Stimulated activated CD4-positive, alpha-beta T cell treated with anti-CD3 and anti-CD28 coated beads, Interleukin-4, amount 100 ng/mL, for 1 hour (primary cell): ENCODE measurements around the gene CNIH2.

Source experiments
- DNase-seq: peaks from one replicate; pipeline ENCODE4 v3.0.0-alpha.2; 2020

CNIH2 gene

DNA sequence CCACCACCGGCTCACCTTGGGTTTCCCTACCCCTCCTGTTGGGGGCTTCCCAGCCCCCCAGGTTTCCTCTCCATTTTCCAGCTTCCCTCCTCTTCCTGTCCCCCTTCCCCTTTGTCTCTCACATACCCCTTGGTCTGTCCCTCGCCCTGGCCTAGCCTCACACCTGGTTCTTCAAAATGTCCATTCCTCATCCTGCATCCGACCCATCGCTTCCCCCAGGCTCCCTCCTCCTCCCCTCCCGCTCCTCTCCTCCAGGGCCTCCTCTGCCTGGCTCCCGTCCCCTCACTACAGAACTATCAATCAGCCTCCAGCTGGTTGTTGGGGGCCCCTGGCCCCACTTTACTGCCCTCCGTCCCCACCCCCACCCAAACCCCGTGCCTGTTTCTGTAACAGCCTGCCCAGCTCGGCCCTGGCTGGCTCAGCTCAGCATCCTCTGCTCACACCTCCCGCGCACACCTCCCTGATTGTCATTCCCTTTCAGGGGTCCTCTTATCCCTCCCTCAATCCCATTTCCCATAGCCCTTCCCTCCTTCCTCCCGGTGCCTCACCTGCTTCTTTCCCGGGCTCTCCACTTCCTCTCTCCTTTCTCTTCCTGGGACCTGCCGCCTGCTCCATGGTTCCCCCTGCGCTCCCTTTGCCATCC lies 1.2 kb downstream of the CNIH2 start:
- no peak for DNase-seq

DNA sequence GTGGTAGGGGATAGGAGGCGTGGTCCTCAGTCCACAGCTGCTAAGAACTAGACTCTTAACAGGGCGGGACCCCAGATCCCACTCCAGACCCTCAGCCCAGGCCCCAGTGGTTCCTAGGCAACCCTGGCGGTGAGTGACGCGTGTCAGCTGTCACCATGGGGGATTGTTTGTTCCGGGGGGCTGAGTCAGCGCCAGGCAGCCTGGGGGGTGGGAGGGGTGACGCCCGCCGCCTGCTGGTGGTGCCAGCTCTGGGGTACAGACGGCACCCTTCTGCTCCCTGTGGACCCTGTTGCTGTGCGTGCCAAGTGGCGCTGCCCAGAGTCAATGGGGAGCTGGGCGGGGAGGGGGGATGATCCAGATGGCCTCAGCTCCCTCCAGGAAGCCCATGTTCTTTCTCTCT lies 2.5 kb downstream of the CNIH2 start:
- DNase-seq: no peak

DNA sequence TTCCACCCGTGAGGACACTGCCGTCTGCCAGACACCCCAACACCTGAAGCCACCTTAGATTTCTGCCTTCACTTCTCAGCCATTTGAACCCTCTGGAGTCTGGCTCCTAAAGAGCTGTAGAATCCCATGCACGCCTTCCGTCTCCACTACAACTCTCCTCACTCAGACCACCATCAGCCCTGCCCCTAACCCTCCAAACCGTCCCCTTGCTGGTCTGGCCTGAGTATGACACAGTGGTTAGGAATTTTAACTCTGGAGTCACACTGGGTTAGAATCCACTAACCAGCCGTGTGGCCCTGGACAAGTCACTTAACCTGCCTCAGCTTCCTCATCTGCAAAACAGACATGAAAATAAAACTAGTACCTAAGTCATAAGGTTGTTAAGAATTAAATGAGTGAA lies 3.0 kb downstream of the CNIH2 start:
- DNase-seq: no peak

DNA sequence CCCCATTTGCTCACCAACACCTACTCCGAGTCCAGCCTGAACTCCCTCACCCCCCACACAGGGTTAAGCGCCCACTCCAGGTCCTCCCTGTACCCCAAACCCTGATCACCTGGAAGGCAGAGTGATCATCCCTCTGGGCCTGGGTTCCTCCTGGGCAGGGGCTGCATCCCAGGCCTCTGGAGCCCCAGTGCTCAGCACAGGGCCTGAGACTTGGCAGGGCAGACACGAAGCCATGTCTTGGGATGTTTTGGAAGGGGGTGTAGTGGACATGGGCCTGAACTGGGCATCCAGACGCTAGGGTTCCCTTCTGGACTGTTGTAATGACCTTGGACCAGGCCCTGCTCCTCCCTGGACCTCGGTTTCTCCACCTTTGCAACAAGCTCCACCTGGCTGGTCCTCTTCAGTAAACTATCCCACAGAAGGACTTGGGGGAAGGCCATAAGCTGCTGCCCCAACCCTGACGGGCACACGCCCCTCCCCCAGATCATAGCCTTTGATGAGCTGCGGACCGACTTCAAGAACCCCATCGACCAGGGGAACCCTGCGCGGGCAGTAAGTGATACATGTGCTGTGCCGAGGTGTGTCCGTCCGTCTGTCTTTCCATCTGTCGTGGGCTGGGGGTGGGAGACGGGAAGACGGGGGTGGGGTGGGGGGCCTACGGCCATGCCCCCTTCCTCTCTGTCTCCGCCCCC lies 3.9 kb downstream of the CNIH2 start:
- no peak for DNase-seq

DNA sequence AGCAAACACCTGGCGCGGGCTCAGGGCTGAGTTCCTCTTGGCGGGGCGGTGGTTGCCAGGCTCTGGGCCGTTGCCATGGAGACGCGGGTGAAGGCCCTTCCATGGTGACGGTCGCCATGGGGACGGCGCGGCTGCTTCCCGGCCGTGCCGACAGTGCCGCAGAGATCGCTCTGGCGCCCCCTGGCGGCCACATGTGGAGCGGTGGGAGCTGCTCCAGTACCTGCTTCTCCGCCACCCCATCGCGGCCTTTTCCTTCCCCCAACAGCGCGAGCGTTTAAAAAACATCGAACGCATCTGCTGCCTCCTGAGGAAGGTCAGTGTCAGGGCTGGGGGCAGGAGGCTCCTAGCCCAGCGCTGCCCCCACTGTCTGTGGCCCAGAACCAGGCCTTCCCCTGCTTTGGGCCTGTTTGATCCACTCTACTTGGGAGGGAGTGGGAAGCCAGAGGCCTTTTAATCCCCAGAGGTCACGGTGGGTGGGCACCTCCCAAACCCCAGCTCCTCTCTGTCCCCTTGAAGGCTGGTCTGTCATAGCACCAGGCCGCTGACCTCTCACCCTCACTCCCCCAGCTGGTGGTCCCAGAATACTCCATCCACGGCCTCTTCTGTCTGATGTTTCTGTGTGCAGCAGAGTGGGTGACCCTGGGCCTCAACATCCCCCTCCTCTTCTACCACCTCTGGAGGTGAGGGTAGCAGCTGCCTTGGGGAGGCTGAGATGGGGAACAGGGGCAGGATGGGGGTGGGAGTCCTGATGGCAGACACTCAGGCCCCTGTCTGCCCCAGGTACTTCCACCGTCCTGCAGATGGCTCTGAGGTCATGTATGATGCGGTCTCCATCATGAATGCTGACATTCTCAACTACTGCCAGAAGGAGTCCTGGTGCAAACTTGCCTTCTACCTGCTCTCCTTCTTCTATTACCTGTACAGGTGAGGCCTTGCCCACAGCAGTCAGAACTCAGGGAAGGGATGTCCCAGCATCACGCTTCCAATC lies 4.8 kb downstream of the CNIH2 start:
- peak; percentile 99 for DNase-seq

DNA sequence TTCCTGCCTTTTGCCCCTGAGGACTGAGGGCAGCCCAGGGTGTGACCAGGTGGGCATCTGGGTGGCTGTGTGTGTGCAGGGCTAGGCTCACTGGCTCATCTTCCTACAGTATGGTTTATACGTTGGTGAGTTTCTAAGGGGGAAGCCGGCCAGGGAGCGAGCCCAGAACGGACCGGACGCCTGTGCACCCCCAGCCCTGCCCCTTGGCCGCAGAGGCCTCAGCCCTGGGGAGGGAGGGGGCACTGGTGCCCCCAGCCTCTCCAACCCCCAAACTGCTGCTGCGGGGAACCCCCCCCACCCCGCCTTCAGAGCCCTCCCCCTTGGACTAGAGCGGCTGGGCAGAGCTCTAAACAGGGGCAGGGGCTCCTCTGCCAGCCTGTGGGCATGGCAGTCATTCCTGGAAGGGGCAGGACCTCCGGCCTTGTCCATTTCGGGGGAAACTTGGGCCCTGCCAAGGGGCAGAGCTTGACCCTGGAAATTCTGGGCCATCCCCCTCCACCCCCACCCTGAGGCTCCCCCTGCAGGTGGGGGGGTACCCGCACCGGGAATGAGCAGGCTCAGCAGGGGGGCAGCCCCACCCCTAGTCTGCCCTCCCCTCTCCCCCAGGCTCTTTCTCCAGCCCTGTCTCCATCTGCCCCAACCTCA lies 5.6 kb downstream of the CNIH2 start:
- no peak for DNase-seq

DNA sequence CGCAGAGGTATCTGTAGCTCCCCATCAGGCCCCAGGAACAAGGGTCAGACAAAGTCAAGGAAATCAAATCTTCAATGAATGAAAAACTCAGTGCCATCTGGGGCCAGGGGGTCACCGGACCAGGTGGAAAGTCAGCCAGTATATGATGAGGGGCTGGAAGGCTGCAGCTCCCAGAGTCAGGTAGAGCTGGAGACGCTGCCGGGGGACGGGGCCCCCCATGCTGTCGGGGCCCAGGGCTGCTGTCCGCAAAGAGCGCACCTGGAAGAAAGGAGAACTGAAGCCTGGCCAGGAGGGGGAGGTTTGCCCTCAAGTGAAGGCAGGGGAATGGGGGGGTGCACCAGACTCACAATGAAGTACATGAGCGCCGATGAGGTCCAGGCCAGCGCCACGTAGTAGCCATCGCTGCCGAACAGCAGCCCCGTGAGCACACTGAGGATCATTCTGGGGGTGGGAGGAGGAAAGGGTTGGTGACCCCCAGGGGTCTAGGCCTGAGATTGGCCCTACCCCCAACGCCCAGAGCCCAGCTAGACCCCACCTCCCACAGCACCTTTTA lies 6.6 kb downstream of the CNIH2 start:
- no peak for DNase-seq

DNA sequence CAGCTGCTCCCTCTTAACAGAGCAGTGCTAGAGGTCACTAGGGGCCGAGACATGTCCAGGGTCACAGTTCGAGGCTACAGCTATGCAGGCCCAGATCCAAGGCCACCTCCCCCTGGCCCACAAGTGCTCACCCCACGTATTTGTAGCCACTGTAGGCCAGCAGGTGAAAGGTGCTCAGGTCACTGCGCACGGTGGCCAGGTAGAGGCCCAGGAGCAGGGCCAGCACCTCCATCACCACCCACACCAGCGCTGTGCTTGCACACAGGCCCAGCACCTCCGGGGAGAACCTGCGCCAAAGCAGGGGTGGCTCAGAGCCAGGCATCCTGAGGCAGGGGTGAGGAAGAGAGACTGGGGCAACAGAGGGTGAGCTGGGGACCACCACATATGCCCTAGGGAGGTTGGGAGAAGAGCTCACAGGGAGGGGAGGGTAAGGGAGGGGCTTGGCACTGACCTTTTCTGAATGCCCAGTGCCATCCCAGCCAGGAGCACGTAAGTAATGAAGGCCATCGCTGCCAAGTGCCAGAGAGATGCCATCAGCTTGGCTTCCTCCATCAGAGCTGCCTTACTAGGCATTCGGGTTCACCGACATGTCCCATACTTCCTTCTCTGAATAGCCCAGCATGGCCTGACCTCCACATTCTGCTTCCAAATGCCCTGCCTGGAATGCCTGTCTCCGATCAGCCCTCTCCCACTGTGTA lies 7.4 kb downstream of the CNIH2 start:
- DNase-seq: no peak

DNA sequence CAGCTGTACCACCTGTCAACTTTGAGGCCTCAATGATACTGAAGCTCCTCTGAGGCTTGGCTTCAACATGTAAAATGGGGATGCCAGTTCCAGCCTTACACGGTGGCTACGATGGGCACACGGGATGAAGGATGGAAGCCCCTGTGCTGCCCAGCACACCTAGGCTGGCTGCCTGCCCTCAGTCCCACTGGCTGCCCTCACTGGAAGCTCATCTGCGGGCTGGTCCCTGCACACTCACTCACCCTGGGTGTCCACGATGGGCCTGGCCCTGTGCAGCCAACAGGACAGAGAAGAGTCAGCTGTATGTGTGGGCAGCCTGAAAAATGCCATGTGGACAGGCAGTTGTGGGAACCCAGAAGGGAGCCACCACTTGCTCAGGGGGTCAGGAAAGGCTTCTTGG lies 8.7 kb downstream of the CNIH2 start:
- no peak for DNase-seq

DNA sequence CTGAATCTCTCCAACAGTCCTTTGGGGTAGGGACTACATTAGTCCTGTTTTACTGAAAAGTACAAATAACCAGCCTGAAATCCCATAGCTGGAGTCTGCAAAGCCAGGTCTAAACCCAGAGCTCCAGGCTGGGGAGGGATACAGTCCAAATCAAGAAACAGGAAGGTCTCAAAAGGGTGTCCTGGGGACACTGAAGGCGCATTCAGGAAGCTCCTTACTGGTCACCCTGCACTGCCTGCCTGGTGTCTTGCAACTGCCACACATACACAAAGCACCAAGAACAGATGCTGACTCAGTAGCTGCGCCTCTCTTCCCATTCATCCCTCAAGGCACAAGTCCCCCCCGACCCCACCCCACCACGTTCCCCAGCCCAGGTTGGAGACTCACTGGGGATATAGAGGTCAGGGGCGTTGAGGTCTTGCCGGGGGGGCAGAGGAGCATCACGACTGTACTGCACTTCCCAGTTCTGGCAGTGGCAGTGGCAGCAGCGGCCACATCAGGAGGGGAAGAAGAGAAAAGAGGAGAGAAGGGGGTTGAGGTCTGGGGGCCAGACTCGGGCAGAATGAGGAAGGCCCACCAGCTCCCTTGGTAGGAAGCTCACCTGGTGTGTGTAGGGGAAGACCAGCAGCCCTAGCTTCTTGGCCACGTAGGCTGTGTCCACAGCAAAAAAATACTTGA lies 9.4 kb downstream of the CNIH2 start:
- DNase-seq: no peak

DNA sequence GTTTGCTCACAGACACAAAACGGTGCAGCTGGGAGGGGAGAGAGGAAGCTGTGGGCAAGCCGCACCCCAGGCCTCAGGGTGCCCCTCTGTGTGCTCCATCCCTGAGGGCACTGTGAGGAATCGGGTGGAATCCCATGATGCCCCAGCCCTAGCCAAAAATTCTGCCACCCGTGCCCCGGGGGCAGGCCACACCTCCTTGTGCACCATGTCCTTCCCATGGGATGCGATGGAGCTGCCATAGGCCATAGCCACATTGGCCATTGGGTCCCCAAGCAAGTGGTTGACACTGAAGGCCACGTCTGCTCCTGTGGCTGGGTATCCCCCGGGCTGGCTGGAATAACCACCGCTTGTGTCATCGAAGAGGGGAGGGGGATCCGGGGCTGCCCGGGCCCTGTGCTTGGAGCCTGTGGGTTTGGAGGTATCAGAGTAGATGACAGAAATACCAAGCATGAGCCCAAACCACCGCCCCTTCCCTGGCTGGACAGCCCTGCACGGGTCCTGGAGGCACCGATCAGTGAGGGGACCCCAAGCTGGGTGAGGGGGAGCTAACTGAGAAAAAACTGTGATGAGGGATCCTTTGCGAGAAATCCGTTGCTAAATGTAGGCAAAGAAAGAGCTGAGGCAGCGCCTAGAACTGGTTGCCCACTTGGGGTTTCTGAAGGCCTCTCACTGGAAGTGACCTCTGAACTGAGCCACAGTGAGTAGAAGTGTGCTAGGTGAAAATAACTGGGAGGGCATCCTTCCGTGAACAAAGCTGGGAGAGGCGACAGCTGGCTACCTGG lies 10.1 kb downstream of the CNIH2 start:
- no peak for DNase-seq

DNA sequence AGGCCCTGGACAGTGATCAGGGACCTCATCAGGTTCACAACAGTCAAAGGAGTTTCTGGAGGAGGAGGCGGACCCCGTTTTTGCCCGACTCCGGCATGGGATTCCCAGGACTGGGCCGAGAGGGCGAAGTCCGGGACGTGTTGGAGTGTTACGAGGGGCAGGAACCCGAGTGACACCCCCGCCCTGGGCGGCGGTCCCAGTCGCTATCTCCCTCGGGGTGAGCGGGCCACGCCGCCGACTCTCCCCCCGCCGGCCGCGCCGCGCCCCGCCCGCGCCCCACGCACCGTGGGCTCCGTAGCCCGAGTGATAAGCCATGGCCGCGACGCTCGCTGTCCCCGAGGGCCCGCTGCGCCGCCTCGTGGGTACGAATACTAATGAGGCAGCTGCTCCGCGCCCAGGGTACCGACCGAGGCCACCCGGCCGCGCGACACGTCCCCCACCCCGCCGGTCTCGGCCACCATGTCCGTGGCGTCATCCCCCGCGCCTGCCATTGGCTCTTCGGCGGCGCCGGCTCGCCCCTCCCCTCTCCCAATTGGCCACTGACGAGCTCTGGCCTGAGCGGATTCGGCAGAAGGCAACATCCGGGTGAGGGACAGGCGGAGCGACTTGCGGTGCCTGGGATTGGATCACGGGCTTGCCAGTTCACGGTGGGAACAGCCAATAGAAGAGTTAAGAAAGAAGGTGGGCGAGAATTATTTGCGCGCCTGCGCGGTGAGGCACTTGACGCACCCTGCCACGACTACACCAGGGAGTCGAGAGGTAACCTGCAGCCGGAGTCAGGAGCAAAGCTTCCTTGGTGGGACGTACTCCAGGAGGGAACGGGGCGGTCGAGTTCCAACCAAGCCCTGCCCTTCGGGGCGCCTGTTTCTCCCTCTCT lies 10.9 kb downstream of the CNIH2 start, which contains the start of gene YIF1A:
TSS of gene YIF1A (minus strand) at position 473 of the 877 bp plus-strand sequence. CDS start at position 315, 158 bp downstream.
- peak; percentile 97 for DNase-seq

DNA sequence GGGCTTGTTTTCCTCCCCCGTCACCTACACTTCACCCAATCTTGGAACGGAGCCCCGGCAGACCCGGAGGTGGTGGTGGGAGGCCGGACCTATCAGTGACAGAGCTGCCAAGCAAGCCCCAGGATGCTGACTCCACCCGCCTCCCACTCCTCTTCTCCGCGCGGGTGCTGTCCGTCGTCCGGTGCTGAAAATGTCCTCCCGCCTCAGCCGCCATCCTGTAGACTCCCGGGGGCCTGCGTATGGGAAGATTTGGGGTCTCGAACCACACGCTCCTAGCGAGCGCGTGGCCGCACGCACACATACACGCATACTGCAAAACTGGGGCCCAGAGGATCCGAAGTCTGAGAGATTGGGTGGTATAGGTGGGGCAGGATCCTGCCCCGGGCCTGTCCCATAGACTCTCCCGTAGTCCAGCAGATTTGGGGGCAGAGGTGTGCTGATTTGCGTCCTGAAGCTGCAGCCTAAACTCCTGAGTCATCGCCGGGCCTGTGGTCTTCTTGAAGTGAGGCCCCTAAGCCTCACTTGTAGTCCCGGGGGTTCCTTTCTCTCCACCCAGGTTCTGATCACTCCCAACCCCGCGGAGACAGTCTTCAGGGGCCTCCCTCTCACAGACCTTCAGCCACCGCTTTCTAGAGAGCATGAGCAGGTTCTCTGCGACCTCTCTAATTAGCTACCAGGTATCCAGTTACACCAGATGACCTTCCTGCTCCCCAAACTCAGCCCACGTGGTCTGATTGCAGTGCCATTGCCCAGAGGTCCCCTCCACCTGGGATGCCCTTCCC lies 11.8 kb downstream of the CNIH2 start:
- DNase-seq: peak; percentile 83

DNA sequence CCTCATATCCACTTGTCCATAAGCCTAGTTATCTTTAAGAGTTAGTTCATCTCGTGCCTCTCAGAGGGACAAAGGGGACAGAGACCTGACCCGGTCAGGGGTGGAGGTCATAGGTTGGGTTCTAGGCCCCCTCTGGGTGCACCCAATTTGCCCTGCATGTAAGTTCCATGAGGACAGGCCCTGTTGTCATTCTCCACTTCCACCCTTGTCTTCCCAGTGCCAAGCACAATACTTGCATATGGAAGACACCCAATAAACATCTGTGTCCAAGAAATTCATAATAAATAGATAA lies 12.3 kb downstream of the CNIH2 start:
- no peak for DNase-seq

DNA sequence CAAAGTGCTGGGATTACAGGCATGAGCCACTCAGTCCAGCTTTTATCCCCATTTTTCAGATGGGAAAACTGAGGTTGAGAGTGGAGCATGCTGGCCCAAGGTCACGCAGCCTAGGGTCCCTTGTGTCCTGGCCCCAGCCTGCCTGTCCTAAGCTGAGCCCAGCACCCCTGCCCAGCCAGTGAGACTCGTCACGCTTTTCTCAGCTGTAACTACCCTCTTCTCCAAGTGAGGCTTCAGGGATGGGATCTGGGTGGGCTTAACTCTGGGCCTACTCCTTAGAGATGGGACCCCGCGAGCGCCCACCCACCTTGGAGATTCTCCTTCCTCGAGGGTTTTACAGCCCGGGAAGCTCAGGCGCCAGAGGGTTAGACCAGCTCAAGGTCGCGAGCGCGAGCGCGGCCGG lies 13.3 kb downstream of the CNIH2 start:
- DNase-seq: no peak

DNA sequence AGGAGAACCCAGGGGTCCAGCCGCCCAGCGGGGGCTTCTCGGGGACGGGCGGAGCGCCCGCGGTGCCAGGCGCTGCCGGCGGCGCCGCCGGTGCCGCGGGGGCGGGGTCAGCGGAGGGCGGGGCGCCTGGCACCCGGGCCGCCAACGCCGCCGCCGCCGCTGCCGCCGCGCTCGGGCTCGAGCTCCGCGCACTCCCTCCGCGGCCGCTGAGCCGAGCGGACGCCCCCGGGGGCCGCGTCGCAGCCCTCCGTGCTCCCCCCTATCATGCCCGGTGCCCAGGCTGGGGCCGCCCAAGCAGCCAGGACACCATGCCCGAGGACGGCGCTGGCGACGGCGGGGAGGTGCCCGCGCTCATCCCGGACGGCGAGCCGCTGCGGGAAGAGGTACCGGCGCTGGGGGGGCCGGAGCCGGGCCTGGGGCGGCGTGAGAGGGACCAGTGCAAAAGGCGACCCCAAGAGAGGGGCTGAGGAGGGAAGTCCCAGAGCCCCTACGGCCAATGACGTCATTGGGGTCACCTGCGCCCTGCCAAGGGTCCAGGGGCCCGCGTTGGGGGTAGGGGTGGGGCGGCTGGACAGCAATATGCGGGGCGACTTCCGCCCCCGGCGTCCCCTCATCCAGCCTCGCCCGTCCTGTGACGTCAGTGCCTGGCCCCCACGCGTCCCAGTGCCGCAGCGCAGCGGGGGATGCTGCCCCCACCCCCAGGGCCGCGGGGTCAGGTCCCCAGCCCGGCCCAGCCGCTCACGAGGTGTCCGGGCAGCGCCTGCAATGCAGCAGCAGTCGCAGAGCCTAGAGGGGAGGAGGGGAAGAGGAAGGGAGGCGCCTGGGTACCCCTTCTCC lies 13.9 kb downstream of the CNIH2 start, which contains the start of gene TMEM151A:
TSS of gene TMEM151A (plus strand) at position 189 of the 837 bp plus-strand sequence. CDS start at position 309, 120 bp downstream.
- DNase-seq: peak; percentile 50

DNA sequence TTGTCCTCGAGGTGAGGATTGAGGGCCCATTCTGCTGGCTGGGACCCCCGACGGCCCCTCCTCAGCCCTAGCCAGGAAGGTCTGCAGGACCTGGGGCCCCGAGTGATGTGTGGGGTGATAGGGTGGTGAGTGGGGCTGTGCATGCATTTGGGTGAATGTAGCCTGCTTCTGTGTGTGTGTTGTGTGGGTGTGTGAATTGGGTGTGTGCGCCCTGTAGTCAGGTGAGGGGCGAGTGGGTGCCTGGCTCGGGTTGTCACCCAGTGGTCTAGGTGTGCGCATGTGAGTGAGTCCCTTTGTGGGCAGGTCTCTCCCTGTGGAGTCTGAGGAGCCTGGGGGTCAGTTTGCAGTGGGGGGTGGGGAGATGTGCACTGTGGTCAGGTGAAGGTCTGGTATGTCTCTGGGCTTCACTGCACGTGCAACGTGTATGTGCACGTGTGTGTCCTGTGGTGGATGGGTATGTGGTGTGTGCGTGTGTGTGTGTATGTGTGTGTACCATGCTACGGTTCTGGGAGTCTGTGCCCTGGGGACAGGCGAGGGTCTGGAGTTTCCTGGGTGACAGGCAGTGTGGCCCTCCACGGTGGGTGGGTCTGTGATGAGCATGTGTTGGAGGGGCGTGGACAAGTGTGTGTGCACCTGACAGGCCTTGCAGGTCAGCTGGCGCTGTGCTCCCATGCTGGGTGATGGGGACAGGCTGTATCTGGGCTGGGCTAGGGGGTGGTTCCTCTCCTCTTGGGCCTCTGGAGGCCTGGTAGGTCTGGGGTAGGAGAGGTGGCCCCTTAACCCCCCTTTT lies 14.8 kb downstream of the CNIH2 start:
- no peak for DNase-seq
